HepG2 (cell line): ENCODE measurements around the gene RBM47. TPM values are rescaled to one million over a fixed set of nuclear protein-coding genes. Genes with fewer than 3 reads are reported as not detected.
A peak's percentile ranks its signal among the peaks of the same experiment; 100 is the strongest.

Experiments
- ATAC-seq: fragments of 200-7000 bp; cut with Tn5 transposase; 3 replicates; pipeline ENCODE4 v1.9.1; 2020; ENCODE audit warnings: mild to moderate bottlenecking, moderate library complexity
- BruUV-seq: library from RNA; stranded (reverse); fragments of 400-500 nt; replicated peaks from 2 replicates; lab custom pipeline; 2021; lab: Mats Ljungman, UMichigan
- CTCF ChIA-PET: fragments of 300-600 bp; formaldehyde crosslinking; extraction: SDS; loops from one replicate; lab custom pipeline; 2021; ENCODE audit warnings: low total read pairs, inconsistent platforms, low intra/inter-chr PET ratio; lab: Yijun Ruan, JAX
- POLR2A ChIA-PET: fragments of 350-600 bp; sonication (Branson Sonifier 250); formaldehyde crosslinking; loops from one replicate; lab custom pipeline; 2020; ENCODE audit warnings: antibody characterized with exemption, inconsistent platforms; lab: Yijun Ruan, JAX
- DNase-seq: peaks from one replicate; pipeline ENCODE4 v3.0.0-alpha.2; 2015; ENCODE audit warnings: low spot score
- FAIRE-seq: peaks from 3 replicates; lab custom pipeline; 2011; peaks lifted over from hg19 to GRCh38; lab: Jason Lieb, UNC
- H2AFZ ChIP-seq: one replicate; pipeline ENCODE4 v1.6.1; 2011; ENCODE audit warnings: low read length, inconsistent platforms
- H3K27ac ChIP-seq: fragments of 300-600 bp; 3 replicates; pipeline ENCODE4 v1.8.0; 2011; ENCODE audit warnings: mixed run types, mild to moderate bottlenecking, mixed read lengths, low read length, inconsistent platforms; ENCODE audit not compliant: insufficient read depth; ENCODE audit errors: extremely low read length
- H3K27me3 ChIP-seq, 2 experiments: fragments of 200-600 bp in 1 of 2; 2 replicates in 1 of 2; 3 replicates in 1 of 2; pipeline versions ENCODE4 v1.6.0 to v1.8.0; 2011; ENCODE audit warnings: low read length in 2 of 2, mild to moderate bottlenecking in 2 of 2, moderate library complexity in 2 of 2, inconsistent platforms in 1 of 2; ENCODE audit not compliant: insufficient read depth in 2 of 2, control insufficient read depth in 1 of 2
- H3K36me3 ChIP-seq, 2 experiments: fragments of 200-600 bp in 1 of 2; replicated peaks in 1 of 2; 2 replicates in 1 of 2; 3 replicates in 1 of 2; pipeline versions ENCODE4 v1.5.1 to v1.8.0; 2011; ENCODE audit warnings: low read length in 2 of 2, inconsistent platforms in 1 of 2; ENCODE audit not compliant: insufficient read depth in 2 of 2, control insufficient read depth in 1 of 2
- H3K4me1 ChIP-seq: 2 replicates; pipeline ENCODE4 v1.5.1; 2012; ENCODE audit warnings: low read length, inconsistent platforms; ENCODE audit not compliant: insufficient read depth
- H3K4me2 ChIP-seq: 2 replicates; pipeline ENCODE4 v1.6.0; 2011; ENCODE audit warnings: low read depth, low read length, inconsistent platforms
- H3K4me3 ChIP-seq, 3 experiments: fragments of 200-600 bp in 1 of 3; sonication (generic), shearing (Covaris generic) in 1 of 3; replicated peaks in 1 of 3; 2 replicates each; pipeline ENCODE4 v1.5.1; 2011 to 2016; ENCODE audit warnings: low read length in 3 of 3, inconsistent platforms in 2 of 3, low read depth in 2 of 3, mild to moderate bottlenecking in 2 of 3, control low read depth in 1 of 3, mixed read lengths in 1 of 3; ENCODE audit not compliant: insufficient read depth in 1 of 3
- H3K79me2 ChIP-seq: one replicate; pipeline ENCODE4 v1.6.1; 2011; ENCODE audit warnings: low read length, inconsistent platforms; ENCODE audit not compliant: insufficient read depth
- H3K9ac ChIP-seq: 2 replicates; pipeline ENCODE4 v1.6.0; 2011; ENCODE audit warnings: mild to moderate bottlenecking, low read depth, low read length, inconsistent platforms; ENCODE audit not compliant: insufficient read depth
- H3K9me3 ChIP-seq: 2 replicates; pipeline ENCODE4 v1.5.1; 2012; ENCODE audit warnings: mild to moderate bottlenecking, low read length
- H4K20me1 ChIP-seq: 2 replicates; pipeline ENCODE4 v1.6.0; 2011; ENCODE audit warnings: inconsistent platforms, mild to moderate bottlenecking, low read length, moderate library complexity; ENCODE audit not compliant: insufficient read depth
- BCL6 ChIP-seq: IDR thresholded peaks from 2 replicates; pipeline ENCODE4 v1.6.1; 2016; ENCODE audit warnings: missing genetic modification reagents, missing compliant biosample characterization
- CBX1 ChIP-seq: IDR thresholded peaks from one replicate; pipeline ENCODE4 v1.6.1; 2016; ENCODE audit warnings: antibody characterized with exemption, low read depth
- NKX3-1 ChIP-seq: sonication (generic); formaldehyde crosslinking; IDR thresholded peaks from 2 replicates; pipeline ENCODE4 v1.5.0; 2020; ENCODE audit warnings: missing genetic modification reagents
- POLR2AphosphoS5 ChIP-seq: IDR thresholded peaks from 2 replicates; pipeline ENCODE4 v1.6.1; 2012; ENCODE audit warnings: low read depth, low read length
- RFXANK ChIP-seq: IDR thresholded peaks from 2 replicates; pipeline ENCODE4 v1.6.1; 2016
- TOE1 ChIP-seq: sonication (generic); formaldehyde crosslinking; IDR thresholded peaks from 2 replicates; pipeline ENCODE4 v1.4.0; 2020; ENCODE audit warnings: mild to moderate bottlenecking, missing genetic modification reagents
- TSC22D2 ChIP-seq: sonication (generic); formaldehyde crosslinking; IDR thresholded peaks from 2 replicates; pipeline ENCODE4 v1.5.1; 2020; ENCODE audit warnings: missing genetic modification reagents, mild to moderate bottlenecking, borderline replicate concordance
- U2AF1 ChIP-seq: fragments of 200-400 bp; formaldehyde crosslinking; optimal IDR thresholded peaks from 2 replicates; pipeline ENCODE3; 2017; ENCODE audit warnings: mild to moderate bottlenecking, low read depth, low read length
- ZFP36 ChIP-seq: fragments of 150-350 bp; IDR thresholded peaks from 2 replicates; pipeline ENCODE4 v1.6.1; 2018; ENCODE audit warnings: borderline replicate concordance, low read length, low read depth; ENCODE audit not compliant: partially characterized antibody
- ZKSCAN5 ChIP-seq: sonication (generic); formaldehyde crosslinking; IDR thresholded peaks from 2 replicates; pipeline ENCODE4 v1.5.1; 2020; ENCODE audit warnings: mild to moderate bottlenecking, missing genetic modification reagents
- ZNF766 ChIP-seq: sonication (generic); formaldehyde crosslinking; IDR thresholded peaks from 2 replicates; pipeline ENCODE4 v1.5.0; 2020; ENCODE audit warnings: missing genetic modification reagents, borderline replicate concordance
- ZNF780A ChIP-seq: sonication (generic); formaldehyde crosslinking; IDR thresholded peaks from 2 replicates; pipeline ENCODE4 v1.8.0; 2022; ENCODE audit warnings: mild to moderate bottlenecking, missing genetic modification reagents, moderate library complexity
- WGBS: methylation state at CpG from one replicate; pipeline ENCODE4 v1.1.6; 2017; ENCODE audit warnings: low lambda C conversion rate; 5-methylcytosine and 5-hydroxymethylcytosine counted together
- in situ Hi-C: cut with HindIII; loops from 2 replicates; pipeline ENCODE4 v1.10.0; 2017; ENCODE audit warnings: low pct_unique_long_range_greater_than_20kb; ENCODE audit not compliant: extremely low pct_ligation_motif_present
- intact Hi-C: fragments of 100-400 bp; cut with micrococcal nuclease; formaldehyde crosslinking; loops from one replicate; pipeline ENCODE4 v1.10.0; 2022; ENCODE audit not compliant: unreplicated experiment
- polyA plus RNA-seq, 8 experiments: library from polyadenylated mRNA; depleted of rRNA in 3 of 8; stranded (reverse) in 7 of 8; unstranded in 1 of 8; fragments of >200 nt; fragmentation: Illumina TruSeq in 4 of 8; extraction: Trizol in 4 of 8; gene quantifications; 2 replicates each; pipeline versions ENCODE4 v1.2.1 to v1.2.3, GENCODE V29; 2011 to 2016; ENCODE audit warnings: low read depth in 4 of 8, missing spikeins in 1 of 8, mixed read lengths in 1 of 8; ENCODE audit not compliant: insufficient read depth in 1 of 8
- total RNA-seq, 5 experiments: library from RNA; depleted of rRNA; stranded (reverse); fragments of >200 nt; fragmentation: Illumina TruSeq; extraction: Trizol; gene quantifications; 2 replicates each; pipeline ENCODE4 v1.2.3, GENCODE V29; 2016; ENCODE audit warnings: low read depth in 1 of 5
- TF ChIP-seq, protein P1 (sequence below), 2 experiments: sonication (generic) in 1 of 2; formaldehyde crosslinking in 1 of 2; IDR thresholded peaks; 2 replicates each; pipeline versions ENCODE4 v1.4.0 to v1.6.1; 2018 to 2020; ENCODE audit warnings: missing genetic modification reagents in 2 of 2, borderline replicate concordance in 1 of 2, low read depth in 1 of 2, mild to moderate bottlenecking in 1 of 2, missing biosample characterization in 1 of 2
- TF ChIP-seq, protein P2 (sequence below): sonication (generic); formaldehyde crosslinking; IDR thresholded peaks from 2 replicates; pipeline ENCODE4 v1.4.0; 2020; ENCODE audit warnings: missing genetic modification reagents, mild to moderate bottlenecking, borderline replicate concordance
- TF ChIP-seq, protein P3 (sequence below): sonication (generic); formaldehyde crosslinking; IDR thresholded peaks from 2 replicates; pipeline ENCODE4 v1.8.0; 2022; ENCODE audit warnings: missing genetic modification reagents, low read depth, mild to moderate bottlenecking, borderline replicate concordance

Gene RBM47
- total and polyA plus RNA-seq, 2 of the 13 experiments (the other 11 are each of a cell fraction or from before 2014, with no cell fraction given), result 1.2 to 2.5 TPM

DNA sequence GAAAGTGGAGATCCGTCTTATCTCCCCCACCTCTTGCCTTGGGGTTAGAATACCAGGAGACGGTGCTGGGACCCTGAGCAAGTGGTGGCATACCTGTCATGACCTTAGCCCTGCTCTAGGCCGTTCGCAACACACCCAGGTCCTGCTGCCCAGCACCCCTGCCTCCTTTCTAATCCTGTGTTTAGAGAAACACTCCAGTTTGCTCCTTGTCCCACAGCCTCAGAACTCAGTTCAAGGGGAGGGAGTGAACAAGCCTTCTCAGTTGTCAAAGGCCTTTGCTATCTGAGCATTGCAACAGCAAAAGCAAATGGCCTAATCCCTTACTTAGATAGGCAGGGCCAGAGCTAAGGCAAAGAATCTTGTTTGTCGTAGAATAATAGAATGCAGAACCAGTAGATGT lies 226.6 kb downstream of the RBM47 start (continued):
- no peak for TF ChIP-seq ZNF766 (CRISPR knock-in tag)
- 0 out of 2 replicates have a peak, but pooled peaks have one; percentile 24 for TF ChIP-seq BCL6 (CRISPR knock-in tag)
- no peak for TF ChIP-seq ZKSCAN5 (CRISPR knock-in tag)
- TF ChIP-seq POLR2AphosphoS5, result no peak

DNA sequence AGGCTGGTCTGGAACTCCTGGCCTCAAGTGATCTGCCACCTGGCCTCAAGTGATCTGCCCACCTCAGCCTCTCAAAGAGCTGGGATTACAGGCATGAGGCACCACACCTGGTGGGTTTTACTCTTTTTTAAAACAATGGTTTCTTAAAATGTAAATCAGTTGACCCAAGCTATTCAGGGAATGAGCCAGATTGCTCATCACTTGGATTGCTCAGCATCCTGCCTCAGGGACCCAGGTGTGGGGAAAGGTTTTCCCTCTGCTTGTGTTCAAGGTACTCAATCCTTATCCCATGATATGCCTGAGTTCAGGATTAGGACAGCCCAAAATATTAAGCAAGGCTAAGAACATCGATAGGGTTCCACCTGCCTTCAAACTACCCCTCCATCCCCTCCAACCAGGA lies 227.1 kb downstream of the RBM47 start:
- 0% methylated on average over 1 of the region's 1 CpG for WGBS
- peaks cover 14% of the 10 kb centered on the region for H3K9me3 ChIP-seq
- no peaks in the 10 kb centered on the region for H3K79me2 ChIP-seq
- BruUV-seq, result no TSS peak
- ATAC-seq (no peak), DNase-seq (no peak), FAIRE-seq (no peak)
- no peaks in the 10 kb centered on the region for H4K20me1 ChIP-seq
- H3K27me3 ChIP-seq, result 0 out of 5 replicates have a peak, but pooled peaks cover 0 to 3% of the 10 kb centered on the region in 2 experiments
- TF ChIP-seq, protein P1, sequence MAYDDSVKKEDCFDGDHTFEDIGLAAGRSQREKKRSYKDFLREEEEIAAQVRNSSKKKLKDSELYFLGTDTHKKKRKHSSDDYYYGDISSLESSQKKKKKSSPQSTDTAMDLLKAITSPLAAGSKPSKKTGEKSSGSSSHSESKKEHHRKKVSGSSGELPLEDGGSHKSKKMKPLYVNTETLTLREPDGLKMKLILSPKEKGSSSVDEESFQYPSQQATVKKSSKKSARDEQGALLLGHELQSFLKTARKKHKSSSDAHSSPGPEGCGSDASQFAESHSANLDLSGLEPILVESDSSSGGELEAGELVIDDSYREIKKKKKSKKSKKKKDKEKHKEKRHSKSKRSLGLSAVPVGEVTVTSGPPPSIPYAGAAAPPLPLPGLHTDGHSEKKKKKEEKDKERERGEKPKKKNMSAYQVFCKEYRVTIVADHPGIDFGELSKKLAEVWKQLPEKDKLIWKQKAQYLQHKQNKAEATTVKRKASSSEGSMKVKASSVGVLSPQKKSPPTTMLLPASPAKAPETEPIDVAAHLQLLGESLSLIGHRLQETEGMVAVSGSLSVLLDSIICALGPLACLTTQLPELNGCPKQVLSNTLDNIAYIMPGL (CRISPR knock-in tag; IDR thresholded peaks at IDR 0.05; ENCODE audit: borderline replicate concordance in 1 of 2, low read depth in 1 of 2), result no peak
- TF ChIP-seq RFXANK (CRISPR knock-in tag), result no peak
- TF ChIP-seq, protein P2, sequence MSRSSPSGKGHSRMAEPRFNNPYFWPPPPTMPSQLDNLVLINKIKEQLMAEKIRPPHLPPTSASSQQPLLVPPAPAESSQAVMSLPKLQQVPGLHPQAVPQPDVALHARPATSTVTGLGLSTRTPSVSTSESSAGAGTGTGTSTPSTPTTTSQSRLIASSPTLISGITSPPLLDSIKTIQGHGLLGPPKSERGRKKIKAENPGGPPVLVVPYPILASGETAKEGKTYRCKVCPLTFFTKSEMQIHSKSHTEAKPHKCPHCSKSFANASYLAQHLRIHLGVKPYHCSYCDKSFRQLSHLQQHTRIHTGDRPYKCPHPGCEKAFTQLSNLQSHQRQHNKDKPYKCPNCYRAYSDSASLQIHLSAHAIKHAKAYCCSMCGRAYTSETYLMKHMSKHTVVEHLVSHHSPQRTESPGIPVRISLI, result no peak
- TF ChIP-seq U2AF1, result no peak
- TF ChIP-seq ZNF780A (CRISPR knock-in tag), result no peak
- TF ChIP-seq TSC22D2 (CRISPR knock-in tag), result no peak
- TF ChIP-seq, protein P3, sequence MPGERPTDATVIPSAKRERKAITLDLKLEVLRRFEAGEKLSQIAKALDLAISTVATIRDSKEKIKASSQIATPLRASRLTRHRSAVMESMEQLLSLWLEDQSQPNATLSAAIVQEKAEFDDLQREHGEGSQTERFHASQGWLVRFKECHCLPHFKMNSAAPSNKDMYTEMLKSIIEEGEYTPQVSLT (CRISPR knock-in tag), result no peak
- no peak for TF ChIP-seq TOE1 (CRISPR knock-in tag)
- TF ChIP-seq ZFP36, result no peak
- TF ChIP-seq NKX3-1 (CRISPR knock-in tag), result no peak
- TF ChIP-seq CBX1, result no peak
- intact Hi-C loops (loop anchor here (10.0 kb wide), 1 partner anchor 112 kb away; no protein-coding TSS in a partner anchor), in situ Hi-C loops (no loop called here)
- H3K9ac ChIP-seq, result no peak overlapping the region
- H3K4me2 ChIP-seq, result no peak overlapping the region
- ChIA-PET CTCF (no interaction called here), POLR2A (no interaction called here)
- no peak overlapping the region for H3K27ac ChIP-seq
- peaks cover 27% of the 10 kb centered on the region for H3K4me1 ChIP-seq
- H2AFZ ChIP-seq, result no peak overlapping the region
- no peaks in the 10 kb centered on the region for H3K36me3 ChIP-seq
- no peak overlapping the region for H3K4me3 ChIP-seq
